CD4-positive, alpha-beta T cell treated with Interleukin-4 for 1 hour (primary cell): ENCODE data around the gene CALR.
"Not testable (repeated sequence)": the region's sequence is repeated elsewhere in the genome, so short reads cannot be mapped to it uniquely, and the experiment has no call there.

ENCODE experiments used
- DNase-seq, 2 donors: peaks; one replicate each; pipeline ENCODE4 v3.0.0-alpha.2; 2020 to 2022

Gene CALR

DNA sequence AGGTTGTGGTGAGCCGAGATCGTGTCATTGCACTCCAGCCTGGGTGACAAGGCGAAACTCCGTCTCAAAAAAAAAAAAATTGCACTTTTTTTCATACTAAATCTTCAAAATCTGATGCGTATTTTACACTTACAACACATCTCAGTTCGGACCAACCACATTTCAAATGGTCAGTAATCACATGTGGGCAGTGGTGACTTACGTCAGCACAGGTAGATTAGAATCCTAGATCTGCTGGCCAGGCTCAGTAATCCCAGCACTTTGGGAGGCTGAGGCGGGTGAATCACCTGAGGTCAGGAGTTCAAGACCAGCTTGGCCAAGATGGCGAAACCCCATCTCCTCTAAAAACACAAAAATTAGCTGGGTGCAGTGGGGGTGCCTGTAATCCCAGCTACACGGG lies 3.3 kb upstream of the CALR start:
- no peak for DNase-seq

- DNase-seq: no peak
These were observed 1.8 kb upstream of the CALR start for GRCh38 chr19:12936582-12936981.

- DNase-seq: peak in 1 of 2 donors; percentile 47
These were observed 1.1 kb upstream of the CALR start for GRCh38 chr19:12937093-12937926.

DNA sequence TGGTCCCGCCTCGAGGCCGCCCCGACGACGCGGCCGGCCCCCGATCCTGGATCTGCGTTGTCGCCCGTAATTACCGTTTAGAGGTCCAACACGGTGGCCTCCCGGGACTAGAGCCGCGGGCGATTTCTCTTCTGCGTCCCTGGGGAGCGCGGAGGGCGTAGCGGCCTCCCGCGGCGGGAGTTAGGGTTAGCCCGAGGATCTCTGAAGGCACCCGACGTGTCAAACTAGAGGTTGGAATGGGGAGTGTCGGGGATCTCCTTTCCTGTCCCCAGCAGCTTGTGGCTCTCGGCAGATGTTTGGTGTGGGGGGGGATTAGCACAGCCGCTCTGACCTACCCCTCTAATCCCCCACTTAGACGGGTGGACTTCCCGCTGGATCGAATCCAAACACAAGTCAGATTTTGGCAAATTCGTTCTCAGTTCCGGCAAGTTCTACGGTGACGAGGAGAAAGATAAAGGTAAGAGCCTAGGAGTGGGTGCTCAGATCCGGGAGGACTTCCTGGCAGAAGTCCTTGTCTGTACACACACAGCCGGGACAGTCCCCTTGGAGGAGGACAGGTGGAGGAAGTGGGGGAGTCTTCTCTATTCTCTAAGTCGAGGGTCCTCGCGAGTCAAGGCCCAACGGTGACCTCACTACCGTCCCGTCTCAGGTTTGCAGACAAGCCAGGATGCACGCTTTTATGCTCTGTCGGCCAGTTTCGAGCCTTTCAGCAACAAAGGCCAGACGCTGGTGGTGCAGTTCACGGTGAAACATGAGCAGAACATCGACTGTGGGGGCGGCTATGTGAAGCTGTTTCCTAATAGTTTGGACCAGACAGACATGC lies 581 bp downstream of the CALR start:
- DNase-seq: peak; percentile 50 to 53

DNA sequence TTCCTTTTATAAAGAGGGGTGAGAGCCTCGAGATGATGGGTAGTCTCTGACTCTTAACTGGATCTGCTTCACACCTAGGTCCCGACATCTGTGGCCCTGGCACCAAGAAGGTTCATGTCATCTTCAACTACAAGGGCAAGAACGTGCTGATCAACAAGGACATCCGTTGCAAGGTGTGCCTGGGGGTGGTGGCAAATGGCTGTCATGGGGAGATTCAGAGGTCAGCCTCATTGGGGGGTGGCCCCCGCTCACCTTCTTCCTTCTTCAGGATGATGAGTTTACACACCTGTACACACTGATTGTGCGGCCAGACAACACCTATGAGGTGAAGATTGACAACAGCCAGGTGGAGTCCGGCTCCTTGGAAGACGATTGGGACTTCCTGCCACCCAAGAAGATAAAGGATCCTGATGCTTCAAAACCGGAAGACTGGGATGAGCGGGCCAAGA lies 1.6 kb downstream of the CALR start:
- no peak for DNase-seq

- DNase-seq: no peak
These were observed 2.5 kb downstream of the CALR start for GRCh38 chr19:12940897-12941296.

DNA sequence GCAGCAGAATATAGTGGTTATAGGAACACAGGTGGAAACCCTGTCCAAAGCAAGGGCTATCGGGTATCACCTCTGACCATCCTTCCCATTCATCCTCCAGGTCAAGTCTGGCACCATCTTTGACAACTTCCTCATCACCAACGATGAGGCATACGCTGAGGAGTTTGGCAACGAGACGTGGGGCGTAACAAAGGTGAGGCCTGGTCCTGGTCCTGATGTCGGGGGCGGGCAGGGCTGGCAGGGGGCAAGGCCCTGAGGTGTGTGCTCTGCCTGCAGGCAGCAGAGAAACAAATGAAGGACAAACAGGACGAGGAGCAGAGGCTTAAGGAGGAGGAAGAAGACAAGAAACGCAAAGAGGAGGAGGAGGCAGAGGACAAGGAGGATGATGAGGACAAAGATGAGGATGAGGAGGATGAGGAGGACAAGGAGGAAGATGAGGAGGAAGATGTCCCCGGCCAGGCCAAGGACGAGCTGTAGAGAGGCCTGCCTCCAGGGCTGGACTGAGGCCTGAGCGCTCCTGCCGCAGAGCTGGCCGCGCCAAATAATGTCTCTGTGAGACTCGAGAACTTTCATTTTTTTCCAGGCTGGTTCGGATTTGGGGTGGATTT lies 5.1 kb downstream of the CALR start:
- no peak for DNase-seq

GRCh38 chr19:12944104-12944674 lies 5.8 kb downstream of the CALR start:
- DNase-seq: no peak

- peak; percentile 98 for DNase-seq
These were observed 7.2 kb downstream of the CALR start, which contains the start of gene RAD23A for GRCh38 chr19:12945479-12946091. TSS of gene RAD23A (plus strand) at chr19:12945862. CDS start at chr19:12945949, 87 bp downstream.

DNA sequence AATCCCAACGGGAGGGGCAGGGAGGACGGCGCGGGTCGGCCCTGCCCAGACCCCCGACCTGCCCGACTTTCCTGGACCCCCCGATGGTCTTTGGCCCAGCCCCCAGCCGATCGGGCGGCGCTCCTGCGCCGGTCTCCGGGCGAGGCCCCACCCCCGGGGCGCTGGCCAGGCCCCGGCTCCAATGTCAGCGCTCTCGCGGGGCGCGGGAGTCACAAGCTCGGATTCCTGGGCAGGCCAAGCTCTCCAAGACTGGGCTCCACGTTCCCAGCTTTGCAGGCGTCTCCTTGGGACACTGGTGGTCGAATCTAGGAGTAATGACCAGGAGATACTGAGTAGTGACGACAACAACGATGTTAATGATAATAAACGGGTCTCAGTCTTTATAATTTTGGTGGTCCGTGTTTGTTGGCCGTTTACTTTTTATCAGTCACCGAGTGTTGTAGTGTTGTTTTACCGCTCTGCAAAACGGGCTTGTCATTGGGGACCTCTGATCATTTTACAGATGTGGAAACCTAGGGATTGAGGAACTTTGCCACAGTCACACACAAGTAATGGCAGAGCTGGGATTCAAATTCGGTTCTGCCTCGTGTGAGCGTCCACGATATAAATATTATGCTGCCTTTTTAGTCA lies 7.8 kb downstream of the CALR start:
- peak; percentile 42 to 51 for DNase-seq

GRCh38 chr19:12946731-12947496 lies 8.5 kb downstream of the CALR start:
- no peak for DNase-seq

- DNase-seq: no peak
These were observed 9.5 kb downstream of the CALR start for GRCh38 chr19:12947702-12948611.

DNA sequence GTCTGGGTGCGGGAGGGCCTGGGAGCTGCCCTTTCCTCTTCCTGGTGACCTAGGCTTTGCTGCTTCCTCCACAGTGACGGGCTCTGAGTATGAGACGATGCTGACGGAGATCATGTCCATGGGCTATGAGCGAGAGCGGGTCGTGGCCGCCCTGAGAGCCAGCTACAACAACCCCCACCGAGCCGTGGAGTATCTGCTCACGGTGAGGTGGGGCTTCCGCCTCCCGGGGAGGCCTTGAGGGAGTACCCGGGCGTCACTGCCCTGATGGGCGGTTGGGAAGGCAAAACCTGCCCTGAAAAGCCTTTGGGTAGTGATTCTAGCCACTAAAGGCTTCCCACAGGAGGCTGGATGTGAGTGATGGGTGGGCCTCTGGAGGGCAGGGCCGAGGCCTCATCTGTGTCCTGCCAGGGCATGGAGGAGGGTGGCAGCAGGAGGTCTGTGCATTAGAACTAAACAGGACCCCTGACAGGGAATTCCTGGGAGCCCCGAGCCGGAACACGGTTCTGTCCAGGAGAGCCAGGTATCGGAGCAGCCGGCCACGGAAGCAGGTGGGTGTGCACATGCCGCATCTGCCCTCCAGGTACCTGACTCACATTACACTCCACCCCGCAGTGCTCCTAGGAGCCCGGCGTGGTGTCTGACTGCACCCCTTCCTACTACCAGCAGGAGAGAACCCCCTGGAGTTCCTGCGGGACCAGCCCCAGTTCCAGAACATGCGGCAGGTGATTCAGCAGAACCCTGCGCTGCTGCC lies 10.4 kb downstream of the CALR start:
- no peak for DNase-seq

DNA sequence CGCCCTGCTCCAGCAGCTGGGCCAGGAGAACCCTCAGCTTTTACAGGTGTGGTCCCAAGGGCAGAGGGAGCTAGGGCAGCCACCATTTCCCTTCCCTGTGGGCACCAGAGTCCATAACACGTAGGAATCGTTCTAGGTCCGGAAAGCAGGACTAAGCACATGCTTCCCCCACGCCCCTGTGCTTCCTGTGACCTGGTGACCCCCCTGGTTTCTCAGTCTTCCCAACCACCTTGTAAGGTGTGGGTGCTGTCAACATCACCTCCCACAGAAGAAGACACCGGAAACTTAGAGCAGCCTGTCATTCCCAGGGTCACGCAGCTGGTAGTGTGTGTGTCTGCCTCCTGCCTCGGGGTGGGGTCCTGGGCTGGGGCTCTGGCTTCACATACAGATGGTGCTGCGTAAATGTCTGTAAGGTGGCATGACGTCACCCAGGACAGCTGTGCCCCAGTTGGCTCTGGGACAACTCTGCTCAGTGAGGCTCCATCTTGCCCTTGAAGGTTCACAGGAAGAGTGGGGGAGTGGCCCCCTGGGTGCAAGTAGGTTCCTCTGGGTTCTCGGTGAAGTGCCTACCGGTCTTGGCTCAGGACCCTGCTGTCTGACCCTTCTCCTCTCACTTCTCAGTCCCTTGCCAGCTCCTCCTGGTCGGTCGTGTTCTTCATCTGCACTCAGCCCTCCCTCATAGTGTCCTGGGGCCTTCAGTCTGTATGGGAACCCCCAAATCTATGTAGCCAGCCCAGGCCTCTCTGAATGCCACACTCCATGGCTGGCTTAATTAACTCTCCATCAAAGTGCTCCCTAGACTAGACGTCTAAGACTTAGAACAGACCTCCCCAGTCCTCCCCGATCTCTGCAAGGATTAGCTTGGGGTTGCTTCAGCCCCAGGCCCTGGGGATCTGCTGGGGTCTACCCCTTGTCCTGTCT lies 11.2 kb downstream of the CALR start:
- DNase-seq: no peak

DNA sequence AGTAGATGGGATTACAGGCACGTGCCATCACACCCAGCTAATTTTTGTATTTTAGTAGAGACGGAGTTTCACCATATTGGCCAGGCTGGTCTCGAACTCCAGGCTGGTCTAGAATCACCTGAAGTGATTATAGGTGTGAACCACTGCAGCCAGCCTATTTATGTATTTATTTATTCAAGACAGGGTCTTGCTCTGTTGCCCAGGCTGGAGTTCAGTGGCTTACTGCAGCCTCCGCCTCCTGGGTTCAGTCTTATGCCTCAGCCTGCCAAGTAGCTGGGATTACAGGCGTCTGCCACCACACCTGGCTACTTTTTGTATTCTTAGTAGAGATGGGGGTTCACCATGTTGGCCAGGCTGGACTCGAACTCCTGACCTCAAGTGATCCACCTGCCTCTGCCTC lies 13.6 kb downstream of the CALR start:
- DNase-seq: not testable (repeated sequence)

DNA sequence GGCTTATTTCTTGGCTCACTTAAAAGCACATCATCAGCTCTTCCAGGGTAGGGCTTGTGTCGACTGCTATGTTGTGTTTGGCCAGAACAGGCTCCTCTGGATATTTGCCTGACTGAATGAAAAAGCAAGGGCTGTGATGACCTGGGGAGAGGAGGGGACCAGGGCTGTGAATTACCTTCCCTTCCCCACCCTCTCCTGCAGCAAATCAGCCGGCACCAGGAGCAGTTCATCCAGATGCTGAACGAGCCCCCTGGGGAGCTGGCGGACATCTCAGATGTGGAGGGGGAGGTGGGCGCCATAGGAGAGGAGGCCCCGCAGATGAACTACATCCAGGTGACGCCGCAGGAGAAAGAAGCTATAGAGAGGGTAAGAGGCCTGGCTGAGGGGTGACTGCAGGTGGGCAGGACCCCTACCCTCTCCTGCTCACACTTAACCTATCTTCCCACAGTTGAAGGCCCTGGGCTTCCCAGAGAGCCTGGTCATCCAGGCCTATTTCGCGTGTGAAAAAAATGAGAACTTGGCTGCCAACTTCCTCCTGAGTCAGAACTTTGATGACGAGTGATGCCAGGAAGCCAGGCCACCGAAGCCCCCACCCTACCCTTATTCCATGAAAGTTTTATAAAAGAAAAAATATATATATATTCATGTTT lies 14.2 kb downstream of the CALR start:
- DNase-seq: peak in 1 of 2 donors; percentile 52

DNA sequence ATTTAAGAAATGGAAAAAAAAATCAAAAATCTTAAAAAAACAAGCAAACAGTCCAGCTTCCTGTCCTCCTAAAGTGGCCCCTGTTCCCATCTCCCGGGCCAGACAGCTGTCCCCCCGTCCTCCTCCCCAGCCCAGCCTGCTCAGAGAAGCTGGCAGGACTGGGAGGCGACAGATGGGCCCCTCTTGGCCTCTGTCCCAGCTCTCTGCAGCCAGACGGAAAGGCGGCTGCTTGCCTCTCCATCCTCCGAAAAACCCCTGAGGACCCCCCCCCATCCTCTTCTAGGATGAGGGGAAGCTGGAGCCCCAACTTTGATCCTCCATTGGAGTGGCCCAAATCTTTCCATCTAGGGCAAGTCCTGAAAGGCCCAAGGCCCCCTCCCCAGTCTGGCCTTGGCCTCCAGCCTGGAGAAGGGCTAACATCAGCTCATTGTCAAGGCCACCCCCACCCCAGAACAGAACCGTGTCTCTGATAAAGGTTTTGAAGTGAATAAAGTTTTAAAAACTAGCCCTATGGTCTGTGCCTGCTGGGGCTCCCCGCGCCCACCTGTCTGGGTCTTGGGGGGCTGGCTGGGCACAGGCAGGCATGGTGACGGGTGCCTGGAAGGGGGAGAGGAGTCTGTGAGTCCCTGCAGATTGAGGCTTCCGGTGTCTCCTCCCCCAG lies 14.9 kb downstream of the CALR start:
- no peak for DNase-seq
